ENCODE results near the gene MAP2K4.

MAP2K4 gene

DNA sequence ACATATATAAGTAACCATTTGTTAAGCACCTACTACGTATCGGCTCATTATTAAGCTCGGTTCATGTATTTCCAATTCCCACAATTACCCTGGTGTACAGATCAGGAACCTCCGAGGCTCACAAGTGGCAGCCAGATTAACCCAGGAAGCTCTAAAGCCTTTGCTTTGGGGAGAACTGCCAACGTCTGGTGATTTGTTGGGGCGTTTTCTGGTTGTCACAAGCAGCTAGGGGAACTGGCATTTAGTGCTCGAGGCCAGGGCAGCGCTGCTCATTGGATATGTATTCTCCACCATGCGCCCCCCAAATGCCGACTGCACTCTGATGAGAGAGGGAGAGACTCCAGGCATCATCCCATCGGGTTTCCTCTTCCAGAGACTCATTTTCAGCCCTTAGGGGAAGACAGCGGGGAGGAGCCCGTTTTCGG is 23.9 kb upstream of the MAP2K4 start:
- peaks cover 0 to 15% (median 11%) of the 10 kb centered on the region in 5 donors for H3K4me1 ChIP-seq (ENCODE audit: control insufficient read depth in 5 of 5, insufficient read depth in 5 of 5, low read length in 5 of 5)
- H3K4me3 ChIP-seq (ENCODE audit: low read depth in 1 of 5, low read length in 5 of 5), result peak overlapping the region; percentile 93 to 97 (median 94)
- peak overlapping the region; percentile 93 for H3K27ac ChIP-seq (ENCODE audit: low read depth, low read length)
- no peaks in the 10 kb centered on the region for H3K9me3 ChIP-seq (ENCODE audit: control insufficient read depth in 5 of 5, low read length in 5 of 5)
- no peaks in the 10 kb centered on the region for H3K27me3 ChIP-seq (ENCODE audit: control insufficient read depth in 5 of 5, insufficient read depth in 4 of 5, low read length in 5 of 5)
- H3K36me3 ChIP-seq (ENCODE audit: control insufficient read depth in 5 of 5, insufficient read depth in 5 of 5, low read length in 5 of 5), result peaks cover 0 to 11% (median 9%) of the 10 kb centered on the region in 5 donors
- peak overlapping the region; percentile 89 to 93 (median 92) for H3K9ac ChIP-seq (ENCODE audit: low read length in 5 of 5)

DNA sequence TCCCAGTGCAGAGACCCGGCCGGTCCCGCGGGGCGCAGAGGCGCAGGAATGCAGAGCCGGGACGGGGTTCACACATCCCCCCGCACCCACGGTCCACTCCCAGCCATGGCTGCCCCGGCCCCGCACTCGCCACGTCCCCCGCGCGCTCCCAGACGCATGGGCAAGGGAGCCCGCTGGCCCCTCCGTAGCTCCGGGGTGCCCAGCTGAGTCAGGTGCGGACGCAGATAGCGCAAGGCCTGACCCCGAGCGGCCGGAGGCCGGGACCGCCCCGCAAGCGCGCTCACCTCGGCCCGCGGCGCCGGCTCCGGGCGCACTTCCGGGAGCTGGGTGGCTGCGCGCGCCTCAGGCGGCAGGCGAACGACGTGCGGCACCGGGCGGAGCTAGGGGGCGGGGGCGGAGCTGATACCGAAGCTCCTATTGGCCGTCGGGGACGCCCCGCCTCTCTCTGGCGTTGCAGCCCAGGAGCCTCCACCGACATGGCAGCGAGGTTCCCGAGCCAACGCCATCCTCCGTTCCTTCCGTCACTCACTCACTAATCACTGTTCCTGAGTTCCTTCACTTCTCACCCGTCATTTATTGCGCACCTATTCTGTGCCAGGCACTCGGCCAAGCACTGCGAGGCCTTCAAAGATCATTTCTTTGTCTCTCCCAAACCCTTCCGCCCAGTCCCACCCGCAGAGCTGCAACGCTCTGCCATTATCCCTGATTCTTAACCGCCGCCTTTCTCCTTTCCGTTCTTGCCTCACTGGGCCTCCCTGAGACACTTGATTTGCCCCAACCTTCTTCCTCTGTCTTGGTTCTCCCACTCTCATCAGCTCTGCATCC is 23.3 kb upstream of the MAP2K4 start, which contains the start of gene ZNF18:
ZNF18 (minus strand) TSS at position 329 of the 825 bp plus-strand sequence. CDS start 4,646 bp downstream, outside the sequence.
- Histone ChIP-seq H3K9me3 (ENCODE audit: control insufficient read depth in 5 of 5, low read length in 5 of 5) (no peaks in the 10 kb centered on the region), H3K9ac (ENCODE audit: low read length in 5 of 5) (peak within 1 kb of the TSS; percentile 89 to 93 (median 92)), H3K4me3 (ENCODE audit: low read depth in 1 of 5, low read length in 5 of 5) (peak within 1 kb of the TSS; percentile 93 to 97 (median 94)), H3K4me1 (ENCODE audit: control insufficient read depth in 5 of 5, insufficient read depth in 5 of 5, low read length in 5 of 5) (peaks cover 0 to 15% (median 11%) of the 10 kb centered on the region in 5 donors), H3K36me3 (ENCODE audit: control insufficient read depth in 5 of 5, insufficient read depth in 5 of 5, low read length in 5 of 5) (peaks cover 0 to 4% (median 3%) of the 10 kb centered on the region in 5 donors), H3K27ac (ENCODE audit: low read depth, low read length) (peak within 1 kb of the TSS; percentile 93), H3K27me3 (ENCODE audit: control insufficient read depth in 5 of 5, insufficient read depth in 4 of 5, low read length in 5 of 5) (no peaks in the 10 kb centered on the region)

DNA sequence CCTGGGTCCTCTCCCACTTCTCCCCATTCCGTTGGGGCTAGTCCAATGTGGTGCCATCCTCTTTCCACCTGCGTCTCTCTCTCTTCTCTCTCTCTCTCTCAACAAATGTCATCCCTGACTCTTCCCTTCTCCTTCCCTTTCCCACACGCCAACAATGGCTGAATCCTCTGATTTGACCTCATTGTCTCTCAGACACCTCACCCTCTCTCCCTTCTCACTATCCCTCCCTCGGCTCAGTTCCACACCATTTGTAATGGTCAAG is 22.8 kb upstream of the MAP2K4 start:
- Histone ChIP-seq H3K4me1 (ENCODE audit: control insufficient read depth in 5 of 5, insufficient read depth in 5 of 5, low read length in 5 of 5) (peaks cover 0 to 15% (median 11%) of the 10 kb centered on the region in 5 donors), H3K36me3 (ENCODE audit: control insufficient read depth in 5 of 5, insufficient read depth in 5 of 5, low read length in 5 of 5) (no peaks in the 10 kb centered on the region), H3K4me3 (ENCODE audit: low read depth in 1 of 5, low read length in 5 of 5) (peak overlapping the region; percentile 86 to 97 (median 94)), H3K27me3 (ENCODE audit: control insufficient read depth in 5 of 5, insufficient read depth in 4 of 5, low read length in 5 of 5) (no peaks in the 10 kb centered on the region), H3K9me3 (ENCODE audit: control insufficient read depth in 5 of 5, low read length in 5 of 5) (no peaks in the 10 kb centered on the region), H3K9ac (ENCODE audit: low read length in 5 of 5) (peak overlapping the region; percentile 56 to 77 (median 73)), H3K27ac (ENCODE audit: low read depth, low read length) (peak overlapping the region; percentile 70)

DNA sequence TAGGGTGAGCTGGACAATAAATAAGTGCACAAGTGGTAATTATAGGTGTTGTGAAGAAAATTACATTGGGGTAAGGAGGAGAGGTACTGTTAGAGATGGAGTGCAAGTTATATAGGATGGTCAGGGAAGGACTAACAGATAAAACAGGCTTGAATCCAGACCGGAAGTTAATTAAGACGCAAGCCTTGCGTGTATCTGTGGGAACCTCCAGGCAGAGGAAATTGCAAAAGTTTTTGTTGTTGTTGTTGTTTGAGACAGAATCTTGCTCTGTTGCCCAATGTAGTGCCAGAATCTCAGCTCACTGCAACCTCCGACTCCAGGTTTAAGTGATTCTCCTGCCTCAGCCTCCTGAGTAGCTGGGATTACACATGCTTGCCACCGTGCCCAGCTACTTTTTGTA is 21.0 kb upstream of the MAP2K4 start:
- Histone ChIP-seq H3K4me1 (ENCODE audit: control insufficient read depth in 5 of 5, insufficient read depth in 5 of 5, low read length in 5 of 5) (peaks cover 0 to 15% (median 11%) of the 10 kb centered on the region in 5 donors), H3K9ac (ENCODE audit: low read length in 5 of 5) (no peak overlapping the region), H3K9me3 (ENCODE audit: control insufficient read depth in 5 of 5, low read length in 5 of 5) (no peaks in the 10 kb centered on the region), H3K27ac (ENCODE audit: low read depth, low read length) (no peak overlapping the region), H3K36me3 (ENCODE audit: control insufficient read depth in 5 of 5, insufficient read depth in 5 of 5, low read length in 5 of 5) (no peaks in the 10 kb centered on the region), H3K27me3 (ENCODE audit: control insufficient read depth in 5 of 5, insufficient read depth in 4 of 5, low read length in 5 of 5) (no peaks in the 10 kb centered on the region), H3K4me3 (ENCODE audit: low read depth in 1 of 5, low read length in 5 of 5) (no peak overlapping the region)

DNA sequence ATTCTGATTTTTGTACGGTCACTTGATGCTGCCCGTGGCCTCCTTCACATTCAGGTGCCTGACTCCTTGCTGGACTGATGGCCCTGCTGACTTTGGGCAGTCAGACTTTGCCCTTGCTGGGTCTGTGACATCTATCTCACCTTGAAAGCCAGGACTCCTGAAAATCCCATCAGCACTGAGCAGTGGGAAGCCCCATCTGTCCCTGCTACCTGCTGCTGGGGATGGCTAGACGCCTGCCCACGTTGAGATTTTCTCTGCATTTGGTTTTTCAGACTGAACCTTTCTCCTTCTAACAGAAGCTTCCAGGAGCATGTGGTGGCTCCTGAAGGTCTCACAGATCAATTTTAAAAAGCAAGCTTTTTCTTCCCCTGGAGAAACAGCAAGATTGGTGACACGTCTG is 13.2 kb upstream of the MAP2K4 start:
- no peak overlapping the region for H3K27ac ChIP-seq (ENCODE audit: low read depth, low read length)
- H3K4me1 ChIP-seq (ENCODE audit: control insufficient read depth in 5 of 5, insufficient read depth in 5 of 5, low read length in 5 of 5), result peaks cover 0 to 3% (median 0%) of the 10 kb centered on the region in 5 donors
- no peaks in the 10 kb centered on the region for H3K36me3 ChIP-seq (ENCODE audit: control insufficient read depth in 5 of 5, insufficient read depth in 5 of 5, low read length in 5 of 5)
- H3K4me3 ChIP-seq (ENCODE audit: low read depth in 1 of 5, low read length in 5 of 5), result no peak overlapping the region
- H3K9ac ChIP-seq (ENCODE audit: low read length in 5 of 5), result no peak overlapping the region
- H3K9me3 ChIP-seq (ENCODE audit: control insufficient read depth in 5 of 5, low read length in 5 of 5), result no peaks in the 10 kb centered on the region
- no peaks in the 10 kb centered on the region for H3K27me3 ChIP-seq (ENCODE audit: control insufficient read depth in 5 of 5, insufficient read depth in 4 of 5, low read length in 5 of 5)

DNA sequence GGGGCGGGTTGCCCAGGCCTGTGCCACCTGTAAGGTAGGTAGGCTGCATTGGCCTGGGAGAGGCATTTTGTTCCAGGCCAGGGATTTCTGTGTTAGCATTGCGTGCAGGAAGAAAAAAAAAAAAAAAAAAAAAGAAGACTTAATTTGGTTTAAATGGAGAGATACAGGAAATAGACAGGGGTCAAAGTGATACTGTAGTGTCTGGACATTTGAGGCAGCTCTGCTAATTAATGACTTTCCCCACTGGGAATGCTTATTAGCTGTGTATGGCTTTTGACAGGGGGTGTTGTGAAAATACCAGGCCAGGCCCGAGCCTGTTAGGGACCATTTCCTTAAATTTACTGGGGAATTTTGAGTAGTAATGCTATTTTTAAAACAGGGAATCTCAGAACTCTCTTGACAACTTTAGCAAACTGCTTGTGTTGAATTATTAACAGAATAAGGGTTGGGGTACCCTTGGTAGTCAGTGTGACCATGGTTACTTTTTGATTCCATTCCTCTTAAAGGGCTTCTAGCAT is 1.0 kb downstream of the MAP2K4 start:
- Histone ChIP-seq H3K9ac (ENCODE audit: low read length in 5 of 5) (peak overlapping the region in 4 of 5 donors; percentile 71 to 87 (median 80)), H3K4me3 (ENCODE audit: low read depth in 1 of 5, low read length in 5 of 5) (peak overlapping the region; percentile 59 to 80 (median 70)), H3K27ac (ENCODE audit: low read depth, low read length) (no peak overlapping the region), H3K9me3 (ENCODE audit: control insufficient read depth in 5 of 5, low read length in 5 of 5) (no peaks in the 10 kb centered on the region), H3K36me3 (ENCODE audit: control insufficient read depth in 5 of 5, insufficient read depth in 5 of 5, low read length in 5 of 5) (no peaks in the 10 kb centered on the region), H3K27me3 (ENCODE audit: control insufficient read depth in 5 of 5, insufficient read depth in 4 of 5, low read length in 5 of 5) (no peaks in the 10 kb centered on the region), H3K4me1 (ENCODE audit: control insufficient read depth in 5 of 5, insufficient read depth in 5 of 5, low read length in 5 of 5) (peaks cover 0 to 25% (median 20%) of the 10 kb centered on the region in 5 donors)

DNA sequence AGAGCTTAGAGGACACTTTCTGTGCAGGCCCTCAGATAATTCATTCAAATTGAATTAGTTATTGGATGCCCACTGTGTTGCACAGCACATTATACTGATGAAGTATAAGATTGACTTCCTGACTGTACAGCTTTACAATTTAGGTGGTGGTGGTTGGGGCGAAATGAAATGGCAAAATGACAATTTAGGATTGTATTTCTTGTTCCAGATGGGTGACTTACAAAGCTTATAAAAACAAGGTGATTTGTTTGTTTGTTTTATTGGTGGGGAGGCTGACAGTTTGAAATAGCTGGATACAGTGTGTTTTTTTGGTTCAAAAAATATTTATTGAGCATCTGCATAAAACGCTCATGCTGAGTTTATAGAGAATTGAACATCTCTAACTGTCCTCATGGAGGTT is 1.6 kb downstream of the MAP2K4 start:
- no peaks in the 10 kb centered on the region for H3K9me3 ChIP-seq (ENCODE audit: control insufficient read depth in 5 of 5, low read length in 5 of 5)
- peak overlapping the region in 2 of 5 donors; percentile 64 to 80 for H3K4me3 ChIP-seq (ENCODE audit: low read depth in 1 of 5, low read length in 5 of 5)
- H3K27ac ChIP-seq (ENCODE audit: low read depth, low read length), result no peak overlapping the region
- peak overlapping the region in 4 of 5 donors; percentile 36 to 87 (median 80) for H3K9ac ChIP-seq (ENCODE audit: low read length in 5 of 5)
- H3K36me3 ChIP-seq (ENCODE audit: control insufficient read depth in 5 of 5, insufficient read depth in 5 of 5, low read length in 5 of 5), result no peaks in the 10 kb centered on the region
- H3K4me1 ChIP-seq (ENCODE audit: control insufficient read depth in 5 of 5, insufficient read depth in 5 of 5, low read length in 5 of 5), result peaks cover 0 to 25% (median 20%) of the 10 kb centered on the region in 5 donors
- H3K27me3 ChIP-seq (ENCODE audit: control insufficient read depth in 5 of 5, insufficient read depth in 4 of 5, low read length in 5 of 5), result no peaks in the 10 kb centered on the region

DNA sequence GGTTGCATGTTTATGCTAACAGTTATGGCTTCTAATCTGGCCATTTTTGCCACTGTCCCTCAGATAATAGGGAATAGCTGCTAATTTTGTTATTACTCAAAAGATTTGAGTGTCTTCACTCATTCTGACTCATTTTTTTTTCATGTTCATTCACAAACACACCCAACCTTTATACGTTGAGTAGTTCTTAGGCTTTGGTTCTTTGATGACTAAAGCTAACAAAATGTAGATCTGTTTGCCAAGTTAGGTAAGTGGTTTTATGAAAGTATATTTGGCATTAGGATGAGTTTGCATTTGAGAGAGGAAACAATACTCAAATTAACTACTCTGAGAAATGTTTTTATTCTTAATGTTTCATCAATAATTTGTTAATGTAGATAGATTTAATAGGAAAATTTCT is 3.6 kb downstream of the MAP2K4 start:
- Histone ChIP-seq H3K27ac (ENCODE audit: low read depth, low read length) (no peak overlapping the region), H3K9me3 (ENCODE audit: control insufficient read depth in 5 of 5, low read length in 5 of 5) (no peaks in the 10 kb centered on the region), H3K9ac (ENCODE audit: low read length in 5 of 5) (no peak overlapping the region), H3K4me1 (ENCODE audit: control insufficient read depth in 5 of 5, insufficient read depth in 5 of 5, low read length in 5 of 5) (peaks cover 0 to 25% (median 20%) of the 10 kb centered on the region in 5 donors), H3K27me3 (ENCODE audit: control insufficient read depth in 5 of 5, insufficient read depth in 4 of 5, low read length in 5 of 5) (no peaks in the 10 kb centered on the region), H3K36me3 (ENCODE audit: control insufficient read depth in 5 of 5, insufficient read depth in 5 of 5, low read length in 5 of 5) (no peaks in the 10 kb centered on the region), H3K4me3 (ENCODE audit: low read depth in 1 of 5, low read length in 5 of 5) (no peak overlapping the region)

DNA sequence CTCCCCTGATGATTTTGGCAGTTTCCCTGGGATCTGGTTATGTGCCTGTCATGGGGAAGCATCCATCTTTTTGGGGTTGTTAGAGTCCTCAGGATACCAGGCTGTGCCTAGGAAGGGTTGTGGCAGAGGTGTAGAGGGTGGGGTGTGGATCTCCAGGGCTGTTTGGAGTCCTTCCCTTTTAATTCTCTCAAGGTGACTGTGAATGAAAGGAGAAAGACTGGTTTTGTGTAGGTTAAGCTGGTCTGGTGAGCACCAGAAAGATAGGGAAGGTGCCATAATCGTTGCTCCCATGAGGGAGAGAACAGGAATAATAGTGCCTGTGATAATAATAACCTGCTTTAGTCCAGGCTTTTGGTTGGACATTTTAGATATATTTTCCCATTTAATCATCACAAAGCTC is 7.0 kb downstream of the MAP2K4 start:
- Histone ChIP-seq H3K9me3 (ENCODE audit: control insufficient read depth in 5 of 5, low read length in 5 of 5) (no peaks in the 10 kb centered on the region), H3K27ac (ENCODE audit: low read depth, low read length) (no peak overlapping the region), H3K27me3 (ENCODE audit: control insufficient read depth in 5 of 5, insufficient read depth in 4 of 5, low read length in 5 of 5) (no peaks in the 10 kb centered on the region), H3K9ac (ENCODE audit: low read length in 5 of 5) (no peak overlapping the region), H3K36me3 (ENCODE audit: control insufficient read depth in 5 of 5, insufficient read depth in 5 of 5, low read length in 5 of 5) (no peaks in the 10 kb centered on the region), H3K4me1 (ENCODE audit: control insufficient read depth in 5 of 5, insufficient read depth in 5 of 5, low read length in 5 of 5) (peaks cover 0 to 16% (median 5%) of the 10 kb centered on the region in 5 donors), H3K4me3 (ENCODE audit: low read depth in 1 of 5, low read length in 5 of 5) (no peak overlapping the region)

DNA sequence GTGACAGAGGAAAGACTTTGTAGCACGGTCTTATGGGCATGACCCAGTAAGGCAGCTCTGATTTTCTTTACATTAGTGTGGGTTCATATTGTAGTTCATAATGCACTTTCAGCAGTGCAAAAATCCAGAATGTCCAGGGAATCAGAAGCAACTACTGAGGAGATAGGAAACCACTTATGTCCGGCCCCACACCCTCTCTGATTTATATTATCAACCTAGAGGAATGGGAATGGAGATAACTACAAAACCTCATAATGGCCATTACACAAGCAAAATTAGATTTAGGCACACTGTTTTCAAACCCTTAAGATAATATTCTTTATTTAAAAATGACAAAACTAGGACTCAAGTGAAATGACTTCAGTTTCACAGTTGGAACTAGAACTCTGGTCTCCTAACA is 7.9 kb downstream of the MAP2K4 start:
- peaks cover 0 to 14% (median 3%) of the 10 kb centered on the region in 5 donors for H3K4me1 ChIP-seq (ENCODE audit: control insufficient read depth in 5 of 5, insufficient read depth in 5 of 5, low read length in 5 of 5)
- H3K27me3 ChIP-seq (ENCODE audit: control insufficient read depth in 5 of 5, insufficient read depth in 4 of 5, low read length in 5 of 5), result no peaks in the 10 kb centered on the region
- H3K4me3 ChIP-seq (ENCODE audit: low read depth in 1 of 5, low read length in 5 of 5), result no peak overlapping the region
- no peaks in the 10 kb centered on the region for H3K9me3 ChIP-seq (ENCODE audit: control insufficient read depth in 5 of 5, low read length in 5 of 5)
- H3K9ac ChIP-seq (ENCODE audit: low read length in 5 of 5), result no peak overlapping the region
- no peak overlapping the region for H3K27ac ChIP-seq (ENCODE audit: low read depth, low read length)
- H3K36me3 ChIP-seq (ENCODE audit: control insufficient read depth in 5 of 5, insufficient read depth in 5 of 5, low read length in 5 of 5), result no peaks in the 10 kb centered on the region
